SIG-M5 treated with dmso at 0.1 percent for 504 hours (cell line): Measurements from ENCODE around the gene MEF2D.

Experiments
- DNase-seq: peaks from one replicate; lab custom pipeline; 2025; ENCODE audit not compliant: unreplicated experiment; lab: John Stamatoyannopoulos, UW

The MEF2D gene

DNA sequence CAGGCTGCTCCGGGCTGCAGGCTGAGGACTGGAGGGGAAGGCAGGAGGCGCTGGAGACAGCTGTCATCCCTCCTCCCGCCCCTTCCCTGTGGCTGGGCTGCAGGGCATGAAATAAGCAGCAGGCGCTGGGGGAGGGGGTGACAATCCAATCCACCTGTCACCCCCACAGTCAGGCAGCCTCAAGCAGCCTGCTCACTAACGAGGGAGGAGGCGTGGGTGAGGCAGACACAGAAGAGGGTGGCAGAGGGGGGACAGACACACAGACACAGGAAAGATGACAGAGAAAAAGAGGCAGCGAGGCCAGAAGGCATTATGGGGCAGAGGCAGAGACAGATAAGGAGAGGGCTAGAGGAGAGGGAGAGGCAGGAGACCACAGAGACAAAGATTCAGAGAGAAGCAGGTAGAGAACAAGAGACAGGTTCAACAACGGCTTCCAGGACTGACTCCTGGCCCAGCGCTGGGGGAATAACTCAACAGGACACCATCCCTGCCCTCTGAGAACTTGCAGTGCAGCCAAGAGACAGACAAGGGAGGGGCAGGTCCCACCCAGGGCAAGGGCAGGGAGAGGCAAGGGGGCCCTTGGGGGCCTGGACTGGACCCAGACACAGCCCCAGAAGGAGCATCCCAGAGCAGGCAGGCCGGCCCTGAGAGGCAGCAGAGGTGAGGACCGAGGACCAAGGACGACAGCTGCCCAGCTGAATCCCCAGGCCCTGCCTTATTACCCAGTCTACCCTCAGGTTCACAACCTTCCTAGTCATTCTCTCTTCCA is 11.2 kb downstream of the MEF2D start:
- peak; percentile 75 for DNase-seq

DNA sequence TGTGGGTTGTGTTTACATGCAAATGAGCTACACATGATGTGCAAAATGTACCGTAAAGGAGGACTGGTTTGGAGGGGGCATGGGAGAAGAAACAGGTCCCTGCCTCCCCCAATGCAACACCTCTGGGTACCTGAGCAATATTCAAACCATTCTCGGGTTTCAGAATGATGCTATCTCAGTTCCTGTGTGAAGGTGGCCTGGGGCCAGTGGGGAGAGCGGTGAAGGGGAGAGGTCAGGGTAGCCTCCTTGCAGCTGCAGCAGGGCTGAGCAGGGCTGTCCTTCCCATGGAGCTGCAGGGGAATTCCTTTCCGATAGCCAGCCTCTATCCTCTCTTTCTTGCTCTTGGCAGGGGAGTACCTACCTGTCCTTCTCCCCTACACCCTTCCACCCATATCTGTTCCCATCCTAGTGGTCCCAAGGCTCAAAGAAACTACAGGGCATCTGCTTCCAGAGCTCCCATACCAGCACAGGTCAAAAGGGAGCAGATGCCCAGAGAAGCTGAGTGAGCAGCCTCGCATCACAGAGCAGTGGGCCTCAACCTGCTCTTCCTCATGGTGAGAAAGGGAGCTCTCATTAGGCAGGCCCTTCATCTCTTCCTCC is 11.9 kb downstream of the MEF2D start:
- DNase-seq = no peak

DNA sequence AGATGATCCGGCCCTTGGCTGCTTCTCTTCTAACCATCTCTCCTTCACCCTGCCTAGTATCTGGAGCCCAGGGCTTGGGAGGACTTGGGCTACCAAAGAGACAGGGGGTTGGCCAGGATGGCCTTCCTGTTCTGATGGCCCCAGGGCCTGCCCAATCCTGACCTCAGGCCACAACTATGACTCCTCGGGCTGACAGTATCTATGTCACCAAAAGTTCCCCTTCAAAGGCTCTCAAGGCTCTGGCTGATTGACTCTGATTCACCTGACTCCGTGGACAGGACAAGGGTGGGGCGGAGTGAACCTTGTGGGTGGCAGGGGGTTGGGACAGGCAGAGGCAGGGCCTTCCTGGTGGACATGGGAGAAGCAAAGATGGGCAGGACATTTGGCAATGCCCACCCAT is 12.7 kb downstream of the MEF2D start:
- no peak for DNase-seq

DNA sequence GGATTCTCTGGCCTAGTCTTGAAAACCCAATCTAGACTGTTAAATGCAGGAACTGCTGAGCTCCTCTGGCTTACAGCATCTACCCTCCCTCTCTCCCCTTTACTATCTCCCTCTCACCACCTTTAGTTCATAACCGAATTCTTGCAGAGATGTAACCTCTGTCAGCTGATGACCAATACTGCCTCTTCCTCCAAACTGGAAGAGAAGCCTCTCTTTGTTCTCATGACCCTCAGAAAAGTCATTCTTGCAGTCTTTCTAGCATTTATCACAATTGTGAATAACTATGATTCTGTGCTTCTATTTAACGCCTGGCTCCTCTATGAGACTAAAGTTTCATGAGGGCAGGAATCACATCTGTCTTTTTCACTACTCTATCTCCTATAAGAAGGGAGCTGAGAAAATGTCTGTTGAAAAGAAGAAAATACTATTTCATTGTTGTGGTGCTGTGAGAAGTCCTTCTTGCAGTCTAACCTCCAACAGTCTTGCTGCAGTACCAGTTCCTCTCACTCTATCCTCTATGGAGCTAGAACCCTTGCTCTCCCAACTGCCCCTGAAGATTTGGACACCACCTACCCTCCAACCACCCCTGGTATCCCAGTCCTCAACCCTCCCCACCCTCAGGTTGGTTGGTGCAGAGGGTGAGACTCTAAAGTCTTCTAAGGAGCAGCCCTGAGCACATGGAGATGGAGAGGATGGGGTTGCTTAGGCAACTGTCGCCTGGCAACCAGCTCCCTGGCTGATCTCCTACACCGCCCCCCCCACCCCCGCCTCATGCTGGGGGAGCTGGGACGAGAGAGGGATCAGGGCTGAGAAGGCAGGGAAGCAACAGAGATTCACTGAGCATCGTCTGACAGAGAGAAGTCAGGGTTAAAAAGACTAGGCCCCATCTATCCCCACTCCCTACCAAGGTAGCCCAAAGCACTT is 13.9 kb downstream of the MEF2D start:
- no peak for DNase-seq

DNA sequence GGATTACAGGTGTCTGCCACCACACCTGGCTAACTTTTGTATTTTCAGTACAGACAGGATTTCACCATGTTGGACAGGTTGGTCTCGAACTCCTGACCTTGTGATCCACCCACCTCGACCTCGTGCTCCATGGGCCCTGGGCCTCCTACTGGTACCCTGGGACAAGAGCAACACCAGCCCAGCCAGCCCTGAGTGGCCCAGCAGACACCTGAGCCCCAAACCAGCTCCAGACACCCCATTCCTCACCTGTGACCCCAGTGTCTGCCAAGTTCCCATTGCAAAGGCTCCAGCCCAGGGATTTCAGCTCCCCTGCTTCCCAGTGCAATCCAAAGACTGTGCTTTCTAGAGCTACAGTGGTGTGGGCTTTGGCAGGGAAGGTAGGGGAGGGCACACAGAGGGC is 14.6 kb downstream of the MEF2D start:
- no peak for DNase-seq

DNA sequence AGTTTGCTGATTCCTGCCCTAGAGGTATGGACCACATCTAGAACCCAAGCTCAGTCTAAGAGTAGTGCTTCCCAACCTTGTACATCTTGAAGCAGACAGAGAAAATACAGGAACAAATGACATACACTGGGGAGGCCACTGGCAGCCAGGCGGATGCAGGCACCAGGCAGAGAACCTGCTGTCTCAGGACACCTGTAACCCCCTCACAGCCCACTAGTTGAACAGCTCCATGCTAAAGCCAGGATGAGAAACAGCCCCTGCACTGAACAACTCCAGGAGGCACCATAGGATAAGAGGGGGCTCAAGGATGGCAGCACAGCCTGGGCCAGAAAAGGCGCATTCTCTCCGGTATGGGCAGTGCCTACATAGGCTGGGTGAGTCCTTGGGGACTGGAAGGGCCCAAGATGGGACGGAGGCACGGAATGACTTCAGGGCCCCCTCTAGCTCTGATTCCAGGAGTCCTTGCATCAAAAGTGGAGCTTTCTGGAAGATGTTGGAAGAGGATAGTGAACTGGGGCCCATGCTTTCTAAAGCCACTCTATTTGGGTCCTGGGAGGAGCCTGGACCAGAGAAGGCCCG is 16.0 kb downstream of the MEF2D start:
- no peak for DNase-seq

DNA sequence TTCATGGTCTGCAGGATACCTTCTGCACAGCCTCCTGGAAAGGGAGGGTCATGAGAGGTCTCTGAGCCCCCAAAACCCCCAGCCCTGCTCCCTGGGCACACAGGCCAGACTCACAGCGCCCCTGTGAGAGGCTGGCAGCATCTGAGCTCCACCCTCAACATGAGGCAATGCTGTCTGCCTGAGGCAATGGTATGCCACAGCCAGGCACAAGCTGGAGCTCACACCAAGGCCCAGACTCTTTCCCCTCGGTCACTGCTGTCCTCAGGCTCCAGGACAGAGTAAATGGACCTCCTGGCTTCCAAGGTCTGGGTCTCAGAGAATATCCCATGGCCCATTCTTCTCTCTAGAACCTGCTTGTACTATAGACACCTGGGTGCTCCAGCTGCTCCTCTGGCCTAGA is 17.2 kb downstream of the MEF2D start:
- no peak for DNase-seq

DNA sequence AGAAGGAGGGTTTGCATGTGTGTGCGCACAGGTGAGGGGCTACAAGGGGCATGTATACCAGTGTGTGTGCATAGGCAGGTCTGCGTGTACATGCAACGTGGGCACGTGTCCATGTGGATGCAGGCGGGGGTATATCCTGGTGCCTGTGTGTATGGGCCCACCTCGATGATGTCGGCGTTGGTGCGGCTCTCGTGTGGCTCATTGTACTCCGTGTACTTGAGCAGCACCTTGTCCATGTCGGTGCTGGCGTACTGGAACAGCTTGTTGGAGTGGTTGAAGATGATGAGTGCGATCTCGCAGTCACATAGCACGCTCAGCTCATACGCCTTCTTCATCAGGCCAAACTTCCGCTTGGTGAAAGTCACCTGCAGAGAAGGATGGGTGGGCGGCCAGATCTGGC is 18.3 kb downstream of the MEF2D start:
- no peak for DNase-seq

DNA sequence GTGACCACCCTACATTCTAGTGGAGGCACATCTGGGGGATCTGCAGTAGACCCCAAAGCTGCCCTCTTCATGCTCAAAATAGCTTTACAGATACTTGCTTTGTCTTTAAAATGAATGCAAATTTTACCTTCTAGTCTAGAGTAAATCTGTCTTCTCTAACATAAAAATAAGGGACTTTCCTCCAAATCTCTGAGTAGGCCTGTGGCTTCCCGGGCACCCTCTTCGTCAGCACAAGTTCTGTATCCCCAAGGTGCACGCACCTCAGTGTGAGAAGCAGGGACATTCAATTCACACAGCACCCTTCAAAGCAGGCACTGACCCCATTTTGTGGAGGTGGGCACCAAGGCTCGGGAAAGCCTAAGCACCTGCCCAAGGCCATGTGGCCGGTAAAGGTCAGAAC is 19.0 kb downstream of the MEF2D start:
- DNase-seq = no peak

DNA sequence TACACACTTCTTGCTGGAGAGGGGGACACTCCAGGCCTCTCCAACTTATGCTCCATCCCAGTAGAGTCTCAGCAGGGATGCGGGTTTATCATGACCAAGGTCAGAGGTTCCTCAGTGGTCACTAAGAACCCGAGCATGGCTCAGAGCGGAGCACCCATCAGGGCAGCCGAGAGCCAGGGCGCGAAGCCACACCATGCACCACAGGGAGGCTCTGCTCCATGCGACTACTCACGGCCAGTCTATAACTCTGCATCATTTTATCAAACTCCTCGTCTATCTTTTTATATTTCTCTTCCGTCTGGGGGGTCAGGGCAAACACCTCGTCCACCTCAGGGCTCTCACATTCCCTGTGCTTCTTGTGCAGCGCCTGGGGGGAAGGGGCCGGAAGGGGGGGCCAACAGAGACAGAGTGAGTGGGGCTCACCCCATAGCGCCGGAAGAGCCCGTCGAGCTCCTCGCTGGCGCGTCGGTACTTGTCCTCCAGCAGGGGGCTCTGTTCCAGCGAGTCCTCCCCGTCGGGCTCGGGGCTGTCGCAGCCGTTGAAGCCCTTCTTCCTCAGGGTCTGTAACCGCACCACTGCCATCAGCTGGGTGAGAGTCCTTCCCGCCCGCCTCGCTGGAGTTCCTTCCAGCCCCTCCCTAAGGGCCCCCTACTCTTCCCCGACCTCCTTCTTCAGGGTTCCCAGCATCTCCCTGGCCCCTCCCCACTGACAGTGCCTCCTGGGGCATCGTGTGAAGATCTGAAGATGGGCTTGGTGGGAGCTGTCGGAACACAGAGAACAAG is 20.0 kb downstream of the MEF2D start:
- no peak for DNase-seq

DNA sequence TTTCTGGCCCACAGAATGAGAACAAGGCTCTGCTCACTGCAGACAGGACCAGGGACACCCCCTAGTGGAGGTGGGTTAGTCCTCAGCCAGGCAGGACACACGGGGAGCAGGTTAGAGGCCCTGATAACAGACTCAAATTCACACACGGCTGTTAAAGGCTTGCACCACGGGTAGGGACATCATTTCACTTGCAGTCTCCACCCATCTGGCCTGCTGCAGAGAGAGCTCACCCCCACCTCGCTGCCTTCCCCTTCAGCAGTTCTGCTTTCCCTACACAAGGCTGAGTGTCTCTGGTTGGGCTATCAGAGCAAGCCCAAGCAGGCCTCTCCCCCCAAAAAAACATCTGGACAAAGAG is 20.6 kb downstream of the MEF2D start:
- peak; percentile 68 for DNase-seq

DNA sequence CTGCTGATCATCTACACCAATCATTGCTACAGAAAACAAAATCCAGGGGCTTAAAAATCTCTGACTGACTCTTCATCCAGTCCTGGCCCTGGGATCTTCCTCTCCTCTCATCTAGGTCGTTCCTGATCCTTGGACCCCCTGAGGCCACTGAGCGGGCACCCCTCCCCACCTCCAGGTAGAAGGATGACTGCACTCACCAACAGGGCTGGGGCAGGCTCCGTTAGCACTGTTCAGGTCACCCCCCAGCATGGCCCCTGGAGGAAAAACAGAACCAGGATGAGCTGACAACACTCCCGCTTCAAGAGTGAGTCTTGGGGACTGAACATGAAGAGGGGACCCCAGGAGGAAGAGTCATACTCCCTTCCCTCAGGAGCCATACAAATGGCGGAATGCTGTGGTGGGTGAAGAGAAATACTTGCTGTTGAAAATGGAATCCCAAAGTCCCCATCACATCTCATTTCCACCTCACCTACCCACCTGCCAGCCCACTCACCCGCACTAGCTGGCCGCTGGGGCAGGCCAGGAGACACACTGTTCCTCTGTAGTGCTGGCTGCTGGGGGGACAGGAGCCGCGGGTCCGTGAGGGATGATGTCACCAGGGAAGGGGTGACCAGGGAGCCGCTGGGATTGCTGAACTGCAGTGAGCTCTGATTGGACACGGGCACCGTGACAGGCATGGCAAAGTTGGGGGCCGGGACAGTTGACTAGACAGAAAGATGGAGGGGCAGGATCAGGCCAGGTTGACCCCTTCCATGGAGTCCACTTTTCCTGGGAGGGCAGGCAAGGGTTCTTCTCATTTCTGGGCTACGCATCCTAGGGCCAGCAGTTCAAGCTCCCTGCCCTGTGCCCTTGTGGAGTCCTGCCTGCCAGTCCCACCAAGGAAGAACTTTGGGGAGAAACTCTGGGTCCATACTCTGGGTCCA is 21.2 kb downstream of the MEF2D start:
- no peak for DNase-seq

DNA sequence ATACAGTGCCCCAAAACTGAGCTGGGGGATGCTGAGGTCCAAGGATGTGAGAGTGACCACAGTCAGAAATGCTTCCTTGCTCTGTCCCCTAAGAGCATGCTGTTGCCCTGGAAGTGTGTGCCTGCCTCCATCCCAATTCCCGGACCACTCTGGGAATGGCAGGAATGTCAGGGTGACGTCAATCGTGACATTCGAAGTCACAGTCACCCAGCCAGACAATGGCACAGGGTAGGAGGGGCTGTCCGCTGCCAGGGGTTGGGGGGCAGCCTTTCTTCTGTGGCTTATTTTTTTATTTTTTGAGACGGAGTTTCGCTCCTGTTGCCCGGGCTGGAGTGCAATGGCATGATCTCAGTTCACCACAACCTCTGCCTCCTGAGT is 22.3 kb downstream of the MEF2D start:
- DNase-seq = no peak

DNA sequence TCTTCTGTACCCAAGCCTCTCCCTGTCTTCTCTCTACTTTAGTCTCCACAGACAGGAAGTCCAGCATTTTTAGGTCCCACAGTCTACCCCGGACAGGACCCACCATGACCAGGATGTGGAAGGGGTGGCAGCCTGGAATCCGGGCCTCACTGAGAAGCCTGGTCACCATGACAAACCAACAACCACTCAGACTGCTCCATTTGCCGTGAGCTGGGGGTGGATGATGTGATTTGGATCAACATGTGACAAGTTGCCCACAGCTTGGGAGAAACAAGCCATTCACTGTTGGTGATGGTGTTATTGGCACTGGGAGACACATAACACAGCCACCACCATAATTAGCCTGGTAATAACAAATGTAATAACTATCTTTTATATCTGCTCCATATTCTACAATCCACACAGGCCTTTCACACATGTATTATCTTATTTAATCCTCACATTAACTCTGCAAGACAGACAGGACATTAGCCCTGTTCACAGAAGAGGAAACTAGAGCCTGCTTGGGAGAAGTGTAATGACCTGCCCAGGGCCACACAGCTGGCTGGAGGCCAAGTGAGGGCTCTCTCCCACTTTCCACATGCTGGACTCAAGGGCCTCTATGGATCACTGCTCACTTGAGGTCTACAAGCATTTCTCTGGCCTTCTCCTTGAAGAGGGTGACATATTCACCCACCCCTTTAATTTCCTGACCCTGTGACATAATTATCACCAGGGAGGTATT is 22.9 kb downstream of the MEF2D start:
- DNase-seq = no peak

DNA sequence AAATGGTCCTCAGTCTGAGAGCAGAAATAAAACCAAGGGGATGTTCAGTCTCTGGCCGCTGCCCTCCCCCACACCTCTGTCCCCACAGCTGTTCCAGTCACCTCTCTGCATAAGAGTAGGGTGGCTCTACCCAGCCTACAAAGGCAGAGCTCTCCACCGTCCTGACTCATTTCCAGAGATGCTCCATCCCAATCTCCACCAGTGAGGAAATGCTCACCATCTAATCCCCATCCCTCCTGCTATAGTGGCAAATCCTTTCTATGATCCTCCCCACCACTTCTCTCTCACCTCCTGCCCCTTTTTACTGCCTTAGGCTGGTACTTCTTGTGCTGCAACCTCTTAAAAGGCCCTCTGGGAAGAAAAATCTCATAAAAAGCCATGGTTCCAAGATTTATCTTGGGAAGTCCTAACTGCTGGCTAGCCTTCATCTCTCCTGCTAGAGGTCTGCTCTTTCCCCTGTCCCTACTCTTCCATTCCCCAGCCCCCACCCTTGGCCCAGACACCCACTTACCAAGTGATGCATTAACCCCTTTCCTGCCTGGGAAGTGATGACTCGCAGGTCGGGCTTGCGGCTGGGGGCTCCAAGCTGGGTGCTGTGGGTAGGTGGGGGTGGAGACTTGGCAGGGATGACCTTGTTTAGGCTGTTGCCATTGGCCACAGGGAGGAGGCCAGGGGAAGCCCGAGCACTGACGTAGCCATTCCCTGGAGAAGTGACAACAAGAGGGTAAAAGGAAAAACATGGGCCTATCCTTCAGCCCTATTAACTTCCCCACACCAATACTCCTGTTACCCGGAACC is 23.9 kb downstream of the MEF2D start:
- DNase-seq = no peak

DNA sequence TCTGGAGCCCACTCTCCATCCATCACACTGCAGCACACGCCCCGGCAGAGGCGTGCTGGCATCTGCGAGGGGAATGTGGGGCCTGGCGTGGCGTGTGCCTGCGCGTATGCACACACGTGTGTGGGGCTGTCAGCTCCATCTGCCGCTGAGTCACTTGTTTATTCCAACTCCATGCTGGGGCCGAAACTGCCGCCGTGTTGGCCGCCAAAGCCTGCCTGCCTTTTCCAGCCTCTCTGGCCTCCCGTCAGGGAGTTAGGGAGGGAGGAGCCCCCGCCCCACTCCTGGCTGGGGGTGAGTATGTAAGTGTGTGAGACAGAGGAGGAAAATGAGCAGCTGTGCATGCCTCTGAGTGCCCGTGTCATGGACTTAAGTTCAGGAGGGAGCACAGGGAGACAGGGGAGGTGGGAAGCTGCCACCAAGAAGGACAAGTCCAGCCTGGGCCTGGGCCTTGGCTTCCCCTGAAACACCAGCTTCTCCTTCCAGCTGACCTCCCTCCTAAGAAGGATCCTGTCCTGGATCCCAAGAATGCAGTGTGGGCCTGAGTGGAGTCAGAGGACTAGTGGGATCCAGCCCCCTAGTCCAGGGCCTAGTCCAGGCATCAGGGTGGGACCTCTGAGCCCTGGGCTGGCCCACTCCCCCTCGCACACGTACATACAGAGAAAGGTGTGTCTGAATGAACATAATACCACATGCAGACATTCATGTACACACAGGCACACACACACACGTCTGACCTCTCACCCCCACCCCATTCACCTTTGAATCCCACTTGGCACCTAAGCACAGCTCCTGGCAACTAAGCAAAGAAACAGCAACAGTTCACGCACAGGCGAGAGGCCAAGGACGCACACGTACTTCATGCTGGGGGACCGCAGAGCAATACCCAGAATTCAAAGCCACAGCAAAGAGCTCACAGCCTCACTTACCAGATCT is 24.7 kb downstream of the MEF2D start:
- DNase-seq = no peak

DNA sequence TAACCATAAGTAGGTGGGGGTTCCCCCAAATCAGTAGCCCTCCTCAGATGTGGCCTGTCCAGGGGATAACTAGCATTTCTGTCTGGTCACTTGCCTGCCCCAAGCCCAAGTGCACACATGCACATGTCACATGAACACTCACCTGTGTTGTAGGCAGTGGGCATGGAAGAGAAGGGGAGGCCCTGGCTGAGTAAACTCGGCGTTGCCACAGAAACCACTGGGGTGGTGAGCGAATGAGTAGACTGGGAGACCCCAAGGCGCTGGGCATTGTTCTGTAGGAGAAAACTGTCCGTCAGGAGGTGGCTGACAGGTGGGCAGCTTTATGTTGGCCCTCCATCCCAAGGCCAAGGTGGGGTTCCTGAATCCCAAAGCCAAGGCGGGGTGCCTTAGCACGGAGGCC is 25.6 kb downstream of the MEF2D start:
- DNase-seq = no peak
